HPDE6-E6E7 (cell line): ENCODE results near the gene ELP4.
"Not testable (repeated sequence)": the region's sequence is repeated elsewhere in the genome, so short reads cannot be mapped to it uniquely, and the experiment has no call there.

Source experiments
- DNase-seq: peaks from one replicate; pipeline ENCODE4 v3.0.0; 2011; ENCODE audit warnings: missing footprints; ENCODE audit errors: extremely low spot score

ELP4 gene

GRCh38 chr11:31555938-31556337 lies 46.4 kb downstream of the ELP4 start:
- no peak for DNase-seq

- DNase-seq, result no peak
Measured at GRCh38 chr11:31558001-31558400, 48.4 kb downstream of the ELP4 start.

GRCh38 chr11:31560842-31561476 lies 51.4 kb downstream of the ELP4 start:
- DNase-seq, result no peak

GRCh38 chr11:31564517-31564916 lies 55.0 kb downstream of the ELP4 start:
- DNase-seq, result not testable (repeated sequence)

- DNase-seq, result not testable (repeated sequence)
Measured at GRCh38 chr11:31574133-31574532, 64.6 kb downstream of the ELP4 start.

- not testable (repeated sequence) for DNase-seq
Measured at GRCh38 chr11:31575764-31576163, 66.2 kb downstream of the ELP4 start.

- not testable (repeated sequence) for DNase-seq
Measured at GRCh38 chr11:31579412-31579811, 69.8 kb downstream of the ELP4 start.

- no peak for DNase-seq
Measured at GRCh38 chr11:31582697-31583096, 73.1 kb downstream of the ELP4 start.

- DNase-seq, result no peak
Measured at GRCh38 chr11:31598454-31598853, 88.9 kb downstream of the ELP4 start.

- DNase-seq, result no peak
Measured at GRCh38 chr11:31601635-31602282, 92.2 kb downstream of the ELP4 start.

GRCh38 chr11:31606893-31607292 lies 97.3 kb downstream of the ELP4 start:
- DNase-seq, result no peak

- DNase-seq, result no peak
Measured at GRCh38 chr11:31607914-31608313, 98.3 kb downstream of the ELP4 start.

- no peak for DNase-seq
Measured at GRCh38 chr11:31608995-31609394, 99.4 kb downstream of the ELP4 start.

GRCh38 chr11:31610544-31610943 lies 101.0 kb downstream of the ELP4 start:
- DNase-seq, result no peak

GRCh38 chr11:31617246-31617645 lies 107.7 kb downstream of the ELP4 start:
- DNase-seq, result no peak

GRCh38 chr11:31619980-31620379 lies 110.4 kb downstream of the ELP4 start:
- DNase-seq, result no peak

GRCh38 chr11:31620434-31620833 lies 110.9 kb downstream of the ELP4 start:
- no peak for DNase-seq

- DNase-seq, result no peak
Measured at GRCh38 chr11:31625868-31626267, 116.3 kb downstream of the ELP4 start.

- no peak for DNase-seq
Measured at GRCh38 chr11:31628111-31628510, 118.5 kb downstream of the ELP4 start.

- no peak for DNase-seq
Measured at GRCh38 chr11:31636983-31637382, 127.4 kb downstream of the ELP4 start.

GRCh38 chr11:31640611-31641010 lies 131.0 kb downstream of the ELP4 start:
- DNase-seq, result no peak

GRCh38 chr11:31641477-31642062 lies 132.0 kb downstream of the ELP4 start:
- no peak for DNase-seq

- DNase-seq, result no peak
Measured at GRCh38 chr11:31643857-31644256, 134.3 kb downstream of the ELP4 start.
